ENCODE measurements around the gene TOP1. TPM values are rescaled to one million over a fixed set of nuclear protein-coding genes. Genes with fewer than 3 reads are reported as not detected.

TOP1 gene
- total RNA-seq, 1 donor from 2014 or later = 38.1 TPM

DNA sequence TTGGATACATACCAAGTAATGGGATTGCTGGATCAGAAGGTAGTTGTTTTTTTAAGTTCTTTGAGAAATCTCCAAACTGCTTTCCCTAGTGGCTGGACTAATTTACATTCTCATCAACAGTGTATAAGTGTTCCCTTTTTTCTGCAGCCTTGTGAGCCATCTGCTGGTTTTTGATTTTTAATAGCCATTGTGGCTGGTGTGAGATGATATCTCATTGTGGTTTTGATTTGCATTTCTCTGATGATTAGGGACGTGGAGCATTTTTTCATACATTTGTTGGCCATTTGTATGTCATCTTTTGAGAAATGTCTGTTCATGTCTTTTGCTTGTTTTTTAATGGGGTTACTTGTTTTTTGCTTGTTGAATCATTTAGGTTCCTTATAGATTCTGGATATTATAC, 34.8 kb downstream of the TOP1 start:
- H3K4me3 ChIP-seq = no peak overlapping the region
- peaks cover 25% of the 10 kb centered on the region for H3K4me1 ChIP-seq
- H3K36me3 ChIP-seq = peaks cover 0 to 3% of the 10 kb centered on the region in 2 donors
- H3K9me3 ChIP-seq = no peaks in the 10 kb centered on the region
- no peak for DNase-seq (ENCODE audit: extremely low spot score in 2 of 2)
- no peak overlapping the region for H3K27ac ChIP-seq
- H3K27me3 ChIP-seq = no peaks in the 10 kb centered on the region
- no peak for TF ChIP-seq POLR2A (IDR thresholded peaks at IDR 0.05)
- TF ChIP-seq, protein P1, sequence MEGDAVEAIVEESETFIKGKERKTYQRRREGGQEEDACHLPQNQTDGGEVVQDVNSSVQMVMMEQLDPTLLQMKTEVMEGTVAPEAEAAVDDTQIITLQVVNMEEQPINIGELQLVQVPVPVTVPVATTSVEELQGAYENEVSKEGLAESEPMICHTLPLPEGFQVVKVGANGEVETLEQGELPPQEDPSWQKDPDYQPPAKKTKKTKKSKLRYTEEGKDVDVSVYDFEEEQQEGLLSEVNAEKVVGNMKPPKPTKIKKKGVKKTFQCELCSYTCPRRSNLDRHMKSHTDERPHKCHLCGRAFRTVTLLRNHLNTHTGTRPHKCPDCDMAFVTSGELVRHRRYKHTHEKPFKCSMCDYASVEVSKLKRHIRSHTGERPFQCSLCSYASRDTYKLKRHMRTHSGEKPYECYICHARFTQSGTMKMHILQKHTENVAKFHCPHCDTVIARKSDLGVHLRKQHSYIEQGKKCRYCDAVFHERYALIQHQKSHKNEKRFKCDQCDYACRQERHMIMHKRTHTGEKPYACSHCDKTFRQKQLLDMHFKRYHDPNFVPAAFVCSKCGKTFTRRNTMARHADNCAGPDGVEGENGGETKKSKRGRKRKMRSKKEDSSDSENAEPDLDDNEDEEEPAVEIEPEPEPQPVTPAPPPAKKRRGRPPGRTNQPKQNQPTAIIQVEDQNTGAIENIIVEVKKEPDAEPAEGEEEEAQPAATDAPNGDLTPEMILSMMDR (IDR thresholded peaks at IDR 0.05) = no peak
- TF ChIP-seq POLR2AphosphoS5 (IDR thresholded peaks at IDR 0.05; ENCODE audit: insufficient read depth in 1 of 2, low read depth in 1 of 2) = no peak
- intact Hi-C loops (cut with DNase I) = no loop called here

GRCh38 chr20:41064377-41064776, 35.8 kb downstream of the TOP1 start:
- Histone ChIP-seq H3K27me3 (no peaks in the 10 kb centered on the region), H3K27ac (no peak overlapping the region), H3K4me3 (no peak overlapping the region), H3K4me1 (peaks cover 26% of the 10 kb centered on the region), H3K36me3 (peaks cover 0 to 3% of the 10 kb centered on the region in 2 donors), H3K9me3 (no peaks in the 10 kb centered on the region)
- DNase-seq (ENCODE audit: extremely low spot score in 2 of 2) = no peak
- TF ChIP-seq POLR2AphosphoS5 (IDR thresholded peaks at IDR 0.05; ENCODE audit: insufficient read depth in 1 of 2, low read depth in 1 of 2) = no peak
- TF ChIP-seq, protein P1 (IDR thresholded peaks at IDR 0.05) = no peak
- TF ChIP-seq POLR2A (IDR thresholded peaks at IDR 0.05) = no peak
- intact Hi-C loops (cut with DNase I) = no loop called here

GRCh38 chr20:41065716-41066115, 37.1 kb downstream of the TOP1 start:
- DNase-seq (ENCODE audit: extremely low spot score in 2 of 2) = no peak
- peaks cover 0 to 3% of the 10 kb centered on the region in 2 donors for H3K36me3 ChIP-seq
- H3K4me3 ChIP-seq = no peak overlapping the region
- no peak overlapping the region for H3K27ac ChIP-seq
- no peaks in the 10 kb centered on the region for H3K9me3 ChIP-seq
- H3K27me3 ChIP-seq = no peaks in the 10 kb centered on the region
- intact Hi-C loops (cut with DNase I) = no loop called here
- TF ChIP-seq, protein P1 (IDR thresholded peaks at IDR 0.05) = no peak
- TF ChIP-seq POLR2AphosphoS5 (IDR thresholded peaks at IDR 0.05; ENCODE audit: insufficient read depth in 1 of 2, low read depth in 1 of 2) (no peak), POLR2A (IDR thresholded peaks at IDR 0.05) (no peak)
- peaks cover 33% of the 10 kb centered on the region for H3K4me1 ChIP-seq

DNA sequence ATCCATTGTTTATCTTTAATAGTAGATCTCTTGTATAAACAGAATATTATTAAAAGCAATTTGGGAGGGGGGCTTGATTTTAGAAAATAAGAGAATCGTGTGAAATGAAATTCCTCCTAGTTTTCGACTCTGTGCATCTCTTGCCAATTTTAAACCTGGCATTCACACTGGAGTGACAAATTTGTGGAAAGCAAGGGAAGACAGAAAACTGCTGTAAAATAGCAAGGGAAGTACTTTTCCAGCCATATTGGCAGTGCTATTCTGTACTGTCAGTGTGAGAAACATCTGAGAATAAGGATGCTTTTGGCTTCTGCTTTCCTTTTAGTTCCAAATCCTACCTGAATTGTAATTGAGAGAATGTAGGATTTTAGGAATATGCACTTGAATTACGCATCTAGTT, 40.2 kb downstream of the TOP1 start:
- intact Hi-C loops (cut with DNase I) = no loop called here
- Histone ChIP-seq H3K36me3 (peaks cover 0 to 3% of the 10 kb centered on the region in 2 donors), H3K4me3 (no peak overlapping the region), H3K27ac (no peak overlapping the region), H3K9me3 (no peaks in the 10 kb centered on the region), H3K4me1 (peaks cover 61% of the 10 kb centered on the region), H3K27me3 (no peaks in the 10 kb centered on the region)
- TF ChIP-seq, protein P1 (IDR thresholded peaks at IDR 0.05) = no peak
- TF ChIP-seq POLR2A (IDR thresholded peaks at IDR 0.05) (no peak), POLR2AphosphoS5 (IDR thresholded peaks at IDR 0.05; ENCODE audit: insufficient read depth in 1 of 2, low read depth in 1 of 2) (no peak)
- no peak for DNase-seq (ENCODE audit: extremely low spot score in 2 of 2)

DNA sequence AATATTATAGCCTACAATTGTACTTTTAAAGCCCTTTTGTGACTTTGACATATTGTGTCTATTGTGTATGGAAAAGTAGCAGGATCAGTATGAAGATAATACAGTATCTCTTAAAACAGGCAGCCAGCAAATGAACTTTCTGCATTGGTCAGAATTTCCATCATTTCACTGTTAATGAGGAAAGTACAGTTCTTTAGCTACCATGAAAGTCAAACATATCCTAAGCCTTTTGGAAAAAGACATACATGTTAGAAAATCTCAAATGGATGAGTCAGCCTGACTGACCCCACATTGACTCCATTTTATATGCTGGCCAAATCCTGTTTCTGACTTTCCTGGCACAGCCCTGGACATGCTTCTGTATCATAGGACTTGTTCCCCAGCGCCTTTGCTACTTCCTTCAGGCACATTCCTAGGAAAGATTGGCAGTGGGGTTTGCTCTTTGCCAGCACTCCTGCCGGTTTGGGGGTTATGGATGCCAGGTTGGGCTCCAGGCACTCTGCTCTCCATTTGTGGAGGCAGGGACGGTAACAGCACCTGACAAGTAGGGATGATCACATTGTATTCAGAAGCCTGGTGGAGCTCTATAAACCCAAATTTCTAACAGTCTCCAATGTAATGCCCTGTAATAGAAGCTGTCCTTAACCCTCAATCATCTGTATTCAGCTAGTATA, 43.7 kb downstream of the TOP1 start:
- DNase-seq (ENCODE audit: extremely low spot score in 2 of 2) = no peak
- Histone ChIP-seq H3K4me3 (no peak overlapping the region), H3K36me3 (peaks cover 0 to 3% of the 10 kb centered on the region in 2 donors), H3K27ac (peak overlapping the region; percentile 56), H3K9me3 (no peaks in the 10 kb centered on the region), H3K27me3 (no peaks in the 10 kb centered on the region), H3K4me1 (peaks cover 75% of the 10 kb centered on the region)
- TF ChIP-seq, protein P1 (IDR thresholded peaks at IDR 0.05) = no peak
- no peak for TF ChIP-seq POLR2A (IDR thresholded peaks at IDR 0.05)
- TF ChIP-seq POLR2AphosphoS5 (IDR thresholded peaks at IDR 0.05; ENCODE audit: insufficient read depth in 1 of 2, low read depth in 1 of 2) = peak; percentile 25 to 91
- intact Hi-C loops (cut with DNase I) = no loop called here

Measured in vagina (tissue), 2 donors.